ENCODE results near the gene OR2G3. TPM values are rescaled to one million over a fixed set of nuclear protein-coding genes. Genes with fewer than 3 reads are reported as not detected.

The OR2G3 gene
- polyA plus RNA-seq, 2 of the 4 experiments (the other 2 are of a cell fraction) = not detected

DNA sequence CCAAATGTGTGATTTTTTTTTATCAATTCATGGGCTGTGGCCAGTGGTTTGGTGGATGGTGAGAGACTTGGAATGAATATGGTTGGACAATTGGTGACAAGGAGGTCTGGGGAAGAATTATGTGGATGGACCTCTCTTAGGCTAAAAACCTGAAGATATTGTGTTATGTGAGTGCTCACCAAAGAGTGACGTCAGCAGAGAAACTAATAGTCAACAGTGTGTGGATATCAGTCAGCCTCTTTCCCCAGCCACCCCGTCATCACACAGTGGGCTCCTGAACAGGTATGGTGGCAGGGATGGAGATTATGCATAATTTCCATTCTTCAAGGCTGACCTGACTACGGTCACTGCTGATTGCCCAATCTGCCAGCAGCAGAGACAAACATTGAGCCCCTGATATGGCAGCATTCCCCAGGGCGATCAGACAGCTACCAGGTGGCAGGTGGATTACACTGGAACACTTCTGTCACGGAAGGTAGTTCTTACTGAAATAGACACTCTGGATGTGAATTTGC lies 26.4 kb upstream of the OR2G3 start:
- Histone ChIP-seq H3K4me3 (no peak overlapping the region), H3K27ac (no peak overlapping the region), H3K4me1 (no peaks in the 10 kb centered on the region), H3K9me3 (peaks cover 8% of the 10 kb centered on the region; the same call in 1 of the 3 replicates), H3K4me2 (no peak overlapping the region)
- ATAC-seq = no peak
- 4% methylated on average over 5 of the region's 5 CpGs for WGBS (ENCODE audit: missing lambda C conversion rate)
- POLR2A ChIA-PET = no interaction called here
- no peak for TF ChIP-seq GATA3 (IDR thresholded peaks at IDR 0.05; ENCODE audit: borderline replicate concordance)
- TF ChIP-seq RAD21 (conservative IDR thresholded peaks at IDR 0.05 in 1 of 2, IDR thresholded peaks at IDR 0.05 in 1 of 2) = no peak
- TF ChIP-seq, protein P1, sequence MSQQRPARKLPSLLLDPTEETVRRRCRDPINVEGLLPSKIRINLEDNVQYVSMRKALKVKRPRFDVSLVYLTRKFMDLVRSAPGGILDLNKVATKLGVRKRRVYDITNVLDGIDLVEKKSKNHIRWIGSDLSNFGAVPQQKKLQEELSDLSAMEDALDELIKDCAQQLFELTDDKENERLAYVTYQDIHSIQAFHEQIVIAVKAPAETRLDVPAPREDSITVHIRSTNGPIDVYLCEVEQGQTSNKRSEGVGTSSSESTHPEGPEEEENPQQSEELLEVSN (IDR thresholded peaks at IDR 0.05; ENCODE audit: borderline replicate concordance, low read depth) = no peak
- TF ChIP-seq, protein P2, sequence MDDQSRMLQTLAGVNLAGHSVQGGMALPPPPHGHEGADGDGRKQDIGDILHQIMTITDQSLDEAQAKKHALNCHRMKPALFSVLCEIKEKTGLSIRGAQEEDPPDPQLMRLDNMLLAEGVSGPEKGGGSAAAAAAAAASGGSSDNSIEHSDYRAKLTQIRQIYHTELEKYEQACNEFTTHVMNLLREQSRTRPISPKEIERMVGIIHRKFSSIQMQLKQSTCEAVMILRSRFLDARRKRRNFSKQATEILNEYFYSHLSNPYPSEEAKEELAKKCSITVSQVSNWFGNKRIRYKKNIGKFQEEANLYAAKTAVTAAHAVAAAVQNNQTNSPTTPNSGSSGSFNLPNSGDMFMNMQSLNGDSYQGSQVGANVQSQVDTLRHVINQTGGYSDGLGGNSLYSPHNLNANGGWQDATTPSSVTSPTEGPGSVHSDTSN (IDR thresholded peaks at IDR 0.05) = no peak
- no peak for TF ChIP-seq ZSCAN20 (CRISPR knock-in tag; IDR thresholded peaks at IDR 0.05)
- TF ChIP-seq CBX8 (IDR thresholded peaks at IDR 0.05) = no peak
- TF ChIP-seq HEYL (CRISPR knock-in tag; IDR thresholded peaks at IDR 0.05) = no peak
- TF ChIP-seq FOSB (CRISPR knock-in tag; IDR thresholded peaks at IDR 0.05) = no peak
- no peak for TF ChIP-seq EP300 (IDR thresholded peaks at IDR 0.05)
- TF ChIP-seq MAZ (IDR thresholded peaks at IDR 0.05; ENCODE audit: borderline replicate concordance, low read depth, low read length) = no peak
- TF ChIP-seq CBX2 (IDR thresholded peaks at IDR 0.05; ENCODE audit: borderline replicate concordance, low read depth) = no peak
- TF ChIP-seq, protein P3, sequence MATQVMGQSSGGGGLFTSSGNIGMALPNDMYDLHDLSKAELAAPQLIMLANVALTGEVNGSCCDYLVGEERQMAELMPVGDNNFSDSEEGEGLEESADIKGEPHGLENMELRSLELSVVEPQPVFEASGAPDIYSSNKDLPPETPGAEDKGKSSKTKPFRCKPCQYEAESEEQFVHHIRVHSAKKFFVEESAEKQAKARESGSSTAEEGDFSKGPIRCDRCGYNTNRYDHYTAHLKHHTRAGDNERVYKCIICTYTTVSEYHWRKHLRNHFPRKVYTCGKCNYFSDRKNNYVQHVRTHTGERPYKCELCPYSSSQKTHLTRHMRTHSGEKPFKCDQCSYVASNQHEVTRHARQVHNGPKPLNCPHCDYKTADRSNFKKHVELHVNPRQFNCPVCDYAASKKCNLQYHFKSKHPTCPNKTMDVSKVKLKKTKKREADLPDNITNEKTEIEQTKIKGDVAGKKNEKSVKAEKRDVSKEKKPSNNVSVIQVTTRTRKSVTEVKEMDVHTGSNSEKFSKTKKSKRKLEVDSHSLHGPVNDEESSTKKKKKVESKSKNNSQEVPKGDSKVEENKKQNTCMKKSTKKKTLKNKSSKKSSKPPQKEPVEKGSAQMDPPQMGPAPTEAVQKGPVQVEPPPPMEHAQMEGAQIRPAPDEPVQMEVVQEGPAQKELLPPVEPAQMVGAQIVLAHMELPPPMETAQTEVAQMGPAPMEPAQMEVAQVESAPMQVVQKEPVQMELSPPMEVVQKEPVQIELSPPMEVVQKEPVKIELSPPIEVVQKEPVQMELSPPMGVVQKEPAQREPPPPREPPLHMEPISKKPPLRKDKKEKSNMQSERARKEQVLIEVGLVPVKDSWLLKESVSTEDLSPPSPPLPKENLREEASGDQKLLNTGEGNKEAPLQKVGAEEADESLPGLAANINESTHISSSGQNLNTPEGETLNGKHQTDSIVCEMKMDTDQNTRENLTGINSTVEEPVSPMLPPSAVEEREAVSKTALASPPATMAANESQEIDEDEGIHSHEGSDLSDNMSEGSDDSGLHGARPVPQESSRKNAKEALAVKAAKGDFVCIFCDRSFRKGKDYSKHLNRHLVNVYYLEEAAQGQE (IDR thresholded peaks at IDR 0.05) = no peak
- no peak for TF ChIP-seq NPAS2 (CRISPR knock-in tag; IDR thresholded peaks at IDR 0.05; ENCODE audit: borderline replicate concordance)
- TF ChIP-seq RARB (CRISPR knock-in tag; IDR thresholded peaks at IDR 0.05) = no peak
- TF ChIP-seq, protein P4, sequence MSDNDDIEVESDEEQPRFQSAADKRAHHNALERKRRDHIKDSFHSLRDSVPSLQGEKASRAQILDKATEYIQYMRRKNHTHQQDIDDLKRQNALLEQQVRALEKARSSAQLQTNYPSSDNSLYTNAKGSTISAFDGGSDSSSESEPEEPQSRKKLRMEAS (IDR thresholded peaks at IDR 0.05) = no peak
- TF ChIP-seq HOXB13 (CRISPR knock-in tag; IDR thresholded peaks at IDR 0.05; ENCODE audit: low read depth) = no peak
- no peak for TF ChIP-seq FOXS1 (CRISPR knock-in tag; IDR thresholded peaks at IDR 0.05)
- TF ChIP-seq CHD4 (IDR thresholded peaks at IDR 0.05; ENCODE audit: borderline replicate concordance) = no peak
- no peak for TF ChIP-seq CHD2 (IDR thresholded peaks at IDR 0.05; ENCODE audit: low read length, partially characterized antibody)
- CTCF ChIA-PET = no interaction called here
- no peak for FAIRE-seq
- no peak for DNase-seq (ENCODE audit: low read depth in 1 of 2, low spot score in 1 of 2)

DNA sequence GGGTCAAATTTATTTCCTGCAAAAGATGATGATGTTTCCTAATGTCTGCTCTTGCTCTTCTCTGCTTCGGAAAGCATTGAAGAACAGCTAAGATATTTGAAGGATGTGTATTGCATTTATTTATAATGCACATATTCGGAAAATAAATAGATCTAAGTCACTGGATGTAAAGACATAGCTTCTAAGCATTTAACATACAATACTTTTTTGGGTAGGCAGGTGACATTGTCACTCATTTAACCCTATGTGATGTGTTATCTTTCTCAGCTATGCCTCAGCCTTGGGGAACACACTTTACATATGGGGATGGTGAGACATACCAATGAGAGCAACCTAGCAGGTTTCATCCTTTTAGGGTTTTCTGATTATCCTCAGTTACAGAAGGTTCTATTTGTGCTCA lies 17.3 kb upstream of the OR2G3 start, which contains the start of gene OR2G2:
Gene OR2G2 (plus strand): TSS at position 301 of the 400 bp plus-strand sequence. CDS start 0 bp downstream, at position 301.
- FAIRE-seq (no peak), ATAC-seq (no peak), DNase-seq (ENCODE audit: low read depth in 1 of 2, low spot score in 1 of 2) (no peak)
- WGBS (ENCODE audit: missing lambda C conversion rate) = 17% methylated on average over 2 of the region's 2 CpGs
- no peaks in the 10 kb centered on the region for H3K4me1 ChIP-seq
- CTCF ChIA-PET = interaction anchor here (0.6 kb wide), 1 partner anchor 390 kb away, joined by 3 read pairs; no protein-coding TSS in a partner anchor
- H3K9me3 ChIP-seq = no peaks in the 10 kb centered on the region
- TF ChIP-seq, protein P5, sequence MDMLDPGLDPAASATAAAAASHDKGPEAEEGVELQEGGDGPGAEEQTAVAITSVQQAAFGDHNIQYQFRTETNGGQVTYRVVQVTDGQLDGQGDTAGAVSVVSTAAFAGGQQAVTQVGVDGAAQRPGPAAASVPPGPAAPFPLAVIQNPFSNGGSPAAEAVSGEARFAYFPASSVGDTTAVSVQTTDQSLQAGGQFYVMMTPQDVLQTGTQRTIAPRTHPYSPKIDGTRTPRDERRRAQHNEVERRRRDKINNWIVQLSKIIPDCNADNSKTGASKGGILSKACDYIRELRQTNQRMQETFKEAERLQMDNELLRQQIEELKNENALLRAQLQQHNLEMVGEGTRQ (IDR thresholded peaks at IDR 0.05) = no peak
- no peak for TF ChIP-seq BHLHE40 (IDR thresholded peaks at IDR 0.05; ENCODE audit: low read depth, low read length)
- TF ChIP-seq KDM5A (IDR thresholded peaks at IDR 0.05) = no peak
- TF ChIP-seq ESRRA (IDR thresholded peaks at IDR 0.05; ENCODE audit: borderline replicate concordance, low read length) = no peak
- no peak for TF ChIP-seq JUN (IDR thresholded peaks at IDR 0.05)
- no peak for TF ChIP-seq POLR2AphosphoS2 (conservative IDR thresholded peaks at IDR 0.05; ENCODE audit: low read length)
- TF ChIP-seq, protein P3 (IDR thresholded peaks at IDR 0.05) = no peak
- no peak for TF ChIP-seq CBX8 (IDR thresholded peaks at IDR 0.05)
- TF ChIP-seq TFCP2L1 (CRISPR knock-in tag; IDR thresholded peaks at IDR 0.05) = no peak
- TF ChIP-seq EHF (CRISPR knock-in tag; IDR thresholded peaks at IDR 0.05) = no peak
- no peak for TF ChIP-seq HEYL (CRISPR knock-in tag; IDR thresholded peaks at IDR 0.05)
- no peak for TF ChIP-seq CBX2 (IDR thresholded peaks at IDR 0.05; ENCODE audit: borderline replicate concordance, low read depth)
- H3K4me2 ChIP-seq = no peak within 1 kb of the TSS
- no peak within 1 kb of the TSS for H3K4me3 ChIP-seq
- POLR2A ChIA-PET = no interaction called here
- H3K27ac ChIP-seq = no peak within 1 kb of the TSS
